ENCODE measurements around the gene IMPDH1. TPM values are rescaled to one million over a fixed set of nuclear protein-coding genes. Genes with fewer than 3 reads are reported as not detected.

Gene IMPDH1
- total RNA-seq, 1 donor from 2014 or later: 53.4 TPM

GRCh38 chr7:128400566-128400965 lies 9.2 kb downstream of the IMPDH1 start:
- no peak overlapping the region for H3K4me3 ChIP-seq (ENCODE audit: low read depth, low read length)
- TF ChIP-seq CTCF (IDR thresholded peaks at IDR 0.05; ENCODE audit: insufficient read depth, low read length, severe bottlenecking): no peak
- H3K27me3 ChIP-seq (ENCODE audit: control insufficient read depth, insufficient read depth, low read length): no peaks in the 10 kb centered on the region
- H3K36me3 ChIP-seq (ENCODE audit: control insufficient read depth, insufficient read depth, low read length): peaks cover 36% of the 10 kb centered on the region
- FAIRE-seq (no peak), DNase-seq (ENCODE audit: low read depth) (no peak)

- H3K27me3 ChIP-seq (ENCODE audit: control insufficient read depth, insufficient read depth, low read length): no peaks in the 10 kb centered on the region
- H3K36me3 ChIP-seq (ENCODE audit: control insufficient read depth, insufficient read depth, low read length): peaks cover 40% of the 10 kb centered on the region
- DNase-seq (ENCODE audit: low read depth): no peak
- no peak for FAIRE-seq
- H3K4me3 ChIP-seq (ENCODE audit: low read depth, low read length): no peak overlapping the region
- no peak for TF ChIP-seq CTCF (IDR thresholded peaks at IDR 0.05; ENCODE audit: insufficient read depth, low read length, severe bottlenecking)
Observed at GRCh38 chr7:128399991-128400390, 9.8 kb downstream of the IMPDH1 start.

DNA sequence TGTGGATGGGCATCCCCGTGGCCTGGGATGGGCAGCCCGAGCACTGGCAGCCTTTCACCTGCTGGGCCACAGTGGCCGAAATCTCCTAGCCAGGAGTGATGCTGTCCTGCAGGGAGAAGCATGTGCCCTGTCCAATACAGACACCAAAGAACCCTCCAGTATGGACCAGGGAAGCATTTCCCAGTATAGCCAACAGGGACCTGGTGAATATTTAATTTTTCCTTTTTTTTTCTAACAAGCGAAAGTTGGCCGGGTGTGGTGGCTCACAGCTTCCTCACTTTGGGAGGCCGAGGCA lies 11.0 kb downstream of the IMPDH1 start:
- no peaks in the 10 kb centered on the region for H3K27me3 ChIP-seq (ENCODE audit: control insufficient read depth, insufficient read depth, low read length)
- peaks cover 48% of the 10 kb centered on the region for H3K36me3 ChIP-seq (ENCODE audit: control insufficient read depth, insufficient read depth, low read length)
- TF ChIP-seq CTCF (IDR thresholded peaks at IDR 0.05; ENCODE audit: insufficient read depth, low read length, severe bottlenecking): no peak
- DNase-seq (ENCODE audit: low read depth) (no peak), FAIRE-seq (no peak)
- H3K4me3 ChIP-seq (ENCODE audit: low read depth, low read length): no peak overlapping the region

DNA sequence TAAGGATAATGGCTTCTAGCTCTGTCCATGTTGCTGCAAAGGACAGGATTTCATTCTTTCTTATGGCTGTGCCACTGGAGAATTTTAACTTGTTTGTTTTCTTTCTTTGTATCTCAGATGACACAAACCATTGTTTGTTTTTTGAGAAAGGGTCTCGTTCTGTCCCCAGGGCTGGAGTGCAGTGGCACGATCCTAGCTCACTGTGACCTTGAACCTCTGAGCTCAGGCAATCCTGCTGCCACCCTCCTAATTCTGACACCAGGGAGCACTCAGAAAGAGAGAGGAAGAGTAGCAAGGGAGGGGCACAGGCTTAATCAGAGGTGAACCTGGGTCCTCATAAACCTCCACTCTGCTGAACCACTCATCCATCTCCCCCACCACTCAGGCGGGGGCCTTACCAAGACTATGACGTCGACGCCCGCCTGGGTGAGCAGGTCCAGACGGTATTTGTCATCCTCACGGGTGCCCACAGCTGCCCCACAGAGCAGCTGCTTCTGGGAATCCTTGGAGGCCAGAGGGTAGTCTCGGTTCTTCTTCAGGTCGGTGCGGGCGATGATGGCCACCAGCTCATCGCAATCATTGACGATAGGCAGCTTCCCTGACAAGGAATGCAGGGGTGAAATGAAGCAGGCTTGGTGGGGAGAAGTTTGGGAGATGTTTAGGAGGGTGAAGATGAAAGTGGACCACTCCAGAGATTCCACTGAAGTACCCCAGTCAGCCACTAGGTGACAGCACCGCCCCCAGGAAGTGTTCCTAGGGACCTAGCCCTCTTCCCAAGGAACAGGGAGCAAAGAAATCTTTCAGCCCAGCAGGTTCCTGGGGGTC lies 11.6 kb downstream of the IMPDH1 start:
- TF ChIP-seq CTCF (IDR thresholded peaks at IDR 0.05; ENCODE audit: insufficient read depth, low read length, severe bottlenecking): peak; percentile 95
- peak; percentile 31 for DNase-seq (ENCODE audit: low read depth)
- H3K36me3 ChIP-seq (ENCODE audit: control insufficient read depth, insufficient read depth, low read length): peaks cover 50% of the 10 kb centered on the region
- no peak for FAIRE-seq
- no peaks in the 10 kb centered on the region for H3K27me3 ChIP-seq (ENCODE audit: control insufficient read depth, insufficient read depth, low read length)
- H3K4me3 ChIP-seq (ENCODE audit: low read depth, low read length): no peak overlapping the region

- DNase-seq (ENCODE audit: low read depth) (no peak), FAIRE-seq (no peak)
- H3K27me3 ChIP-seq (ENCODE audit: control insufficient read depth, insufficient read depth, low read length): no peaks in the 10 kb centered on the region
- H3K4me3 ChIP-seq (ENCODE audit: low read depth, low read length): no peak overlapping the region
- TF ChIP-seq CTCF (IDR thresholded peaks at IDR 0.05; ENCODE audit: insufficient read depth, low read length, severe bottlenecking): no peak
- H3K36me3 ChIP-seq (ENCODE audit: control insufficient read depth, insufficient read depth, low read length): peaks cover 53% of the 10 kb centered on the region
Observed at GRCh38 chr7:128396357-128396756, 13.4 kb downstream of the IMPDH1 start.

GRCh38 chr7:128395748-128396147 lies 14.0 kb downstream of the IMPDH1 start:
- H3K36me3 ChIP-seq (ENCODE audit: control insufficient read depth, insufficient read depth, low read length): peaks cover 49% of the 10 kb centered on the region
- H3K4me3 ChIP-seq (ENCODE audit: low read depth, low read length): no peak overlapping the region
- TF ChIP-seq CTCF (IDR thresholded peaks at IDR 0.05; ENCODE audit: insufficient read depth, low read length, severe bottlenecking): peak; percentile 14
- FAIRE-seq: no peak
- no peaks in the 10 kb centered on the region for H3K27me3 ChIP-seq (ENCODE audit: control insufficient read depth, insufficient read depth, low read length)
- no peak for DNase-seq (ENCODE audit: low read depth)
